NCI-H2029 (cell line): Measurements from ENCODE around the gene BLZF1.
"Not testable (repeated sequence)": the region's sequence is repeated elsewhere in the genome, so short reads cannot be mapped to it uniquely, and the experiment has no call there.

Experiments used
- DNase-seq: peaks from one replicate; lab custom pipeline; 2025; lab: John Stamatoyannopoulos, UW

BLZF1 gene

GRCh38 chr1:169360415-169360814, 7.6 kb upstream of the BLZF1 start:
- DNase-seq, result no peak

GRCh38 chr1:169361281-169361680, 6.7 kb upstream of the BLZF1 start:
- DNase-seq, result no peak

GRCh38 chr1:169363046-169363730, 4.8 kb upstream of the BLZF1 start:
- no peak for DNase-seq

GRCh38 chr1:169364948-169365347, 3.0 kb upstream of the BLZF1 start:
- DNase-seq, result no peak

GRCh38 chr1:169367096-169367685, 804 bp upstream of the BLZF1 start:
- no peak for DNase-seq

- no peak for DNase-seq
Measured at GRCh38 chr1:169368406-169368769, 393 bp downstream of the BLZF1 start.

- no peak for DNase-seq
Measured at GRCh38 chr1:169371404-169371803, 3.4 kb downstream of the BLZF1 start.

- DNase-seq, result no peak
Measured at GRCh38 chr1:169381162-169381561, 13.2 kb downstream of the BLZF1 start.

- DNase-seq, result no peak
Measured at GRCh38 chr1:169383449-169383848, 15.5 kb downstream of the BLZF1 start.

- no peak for DNase-seq
Measured at GRCh38 chr1:169387399-169387798, 19.4 kb downstream of the BLZF1 start.

- no peak for DNase-seq
Measured at GRCh38 chr1:169390303-169390702, 22.3 kb downstream of the BLZF1 start.

- no peak for DNase-seq
Measured at GRCh38 chr1:169392406-169392805, 24.4 kb downstream of the BLZF1 start.

GRCh38 chr1:169395955-169396354, 28.0 kb downstream of the BLZF1 start:
- DNase-seq, result no peak

- not testable (repeated sequence) for DNase-seq
Measured at GRCh38 chr1:169402578-169402977, 34.6 kb downstream of the BLZF1 start.

- not testable (repeated sequence) for DNase-seq
Measured at GRCh38 chr1:169408340-169408739, 40.3 kb downstream of the BLZF1 start.

GRCh38 chr1:169414952-169415351, 47.0 kb downstream of the BLZF1 start:
- no peak for DNase-seq

GRCh38 chr1:169421309-169421708, 53.3 kb downstream of the BLZF1 start:
- DNase-seq, result no peak

GRCh38 chr1:169426174-169426705, 58.2 kb downstream of the BLZF1 start:
- no peak for DNase-seq

GRCh38 chr1:169427081-169427641, 59.2 kb downstream of the BLZF1 start, which contains the start of gene CCDC181:
Gene CCDC181 (minus strand): TSS chr1:169427474. CDS start chr1:169424927, 2,547 bp downstream.
- DNase-seq, result no peak
